IMR-90 (cell line): ENCODE results near the gene SESN1. TPM values are rescaled to one million over a fixed set of nuclear protein-coding genes. Genes with fewer than 3 reads are reported as not detected.

Experiments
- ATAC-seq: fragments of 200-7000 bp; cut with Tn5 transposase; 2 replicates; pipeline ENCODE4 v1.9.1; 2020; ENCODE audit warnings: low read depth, mild to moderate bottlenecking, moderate library complexity
- BruUV-seq: library from RNA; stranded (reverse); fragments of 400-500 nt; replicated peaks from 2 replicates; lab custom pipeline; 2021; lab: Mats Ljungman, UMichigan
- CTCF ChIA-PET: fragments of 300-600 bp; formaldehyde crosslinking; extraction: SDS; loops from one replicate; lab custom pipeline; 2021; ENCODE audit warnings: antibody characterized with exemption; lab: Yijun Ruan, JAX
- POLR2A ChIA-PET: fragments of 300-600 bp; sonication (Branson Sonifier 250); formaldehyde crosslinking; loops from one replicate; lab custom pipeline; 2022; ENCODE audit warnings: antibody characterized with exemption; ENCODE audit not compliant: unreplicated experiment; lab: Charles Lee
- DNase-seq: peaks from one replicate; pipeline ENCODE4 v3.0.0; 2013
- H2AFZ ChIP-seq: replicated peaks from 2 replicates; pipeline ENCODE3; 2013; ENCODE audit warnings: low read length, mild to moderate bottlenecking; ENCODE audit not compliant: poor library complexity
- H2AK5ac ChIP-seq: 2 replicates; pipeline ENCODE4 v1.6.1; 2013; ENCODE audit warnings: low read depth, low read length, inconsistent platforms
- H2AK9ac ChIP-seq: replicated peaks from 2 replicates; pipeline ENCODE3; 2013; ENCODE audit warnings: mild to moderate bottlenecking, low read depth, low read length, moderate library complexity; ENCODE audit not compliant: poor library complexity
- H2BK120ac ChIP-seq: 2 replicates; pipeline ENCODE4 v1.6.1; 2013; ENCODE audit warnings: low read depth, low read length, inconsistent platforms
- H2BK15ac ChIP-seq: 3 replicates; pipeline ENCODE4 v1.6.1; 2013; ENCODE audit warnings: low read depth, low read length, inconsistent platforms
- H2BK20ac ChIP-seq: 2 replicates; pipeline ENCODE4 v1.6.1; 2013; ENCODE audit warnings: low read depth, mild to moderate bottlenecking, inconsistent platforms, low read length, moderate library complexity
- H2BK5ac ChIP-seq: 2 replicates; pipeline ENCODE4 v1.6.1; 2013; ENCODE audit warnings: mild to moderate bottlenecking, low read depth, low read length, inconsistent platforms; ENCODE audit not compliant: poor library complexity, severe bottlenecking
- H3K14ac ChIP-seq: replicated peaks from 2 replicates; pipeline ENCODE4 v1.6.1; 2013; ENCODE audit warnings: low read depth, low read length, inconsistent platforms
- H3K18ac ChIP-seq: 2 replicates; pipeline ENCODE4 v1.6.1; 2013; ENCODE audit warnings: low read depth, low read length, control low read depth
- H3K23ac ChIP-seq: 2 replicates; pipeline ENCODE4 v1.6.1; 2013; ENCODE audit warnings: low read depth, low read length, inconsistent platforms
- H3K27ac ChIP-seq: 2 replicates; pipeline ENCODE4 v1.5.1; 2013; ENCODE audit warnings: mild to moderate bottlenecking, control low read depth, low read length; ENCODE audit not compliant: insufficient read depth
- H3K27me3 ChIP-seq: 2 replicates; pipeline ENCODE4 v1.6.1; 2013; ENCODE audit warnings: low read length; ENCODE audit not compliant: control insufficient read depth, insufficient read depth
- H3K36me3 ChIP-seq: 2 replicates; pipeline ENCODE4 v1.6.1; 2013; ENCODE audit warnings: low read length, mixed read lengths; ENCODE audit not compliant: control insufficient read depth, insufficient read depth
- H3K4ac ChIP-seq: 2 replicates; pipeline ENCODE4 v1.6.1; 2013; ENCODE audit warnings: low read depth, low read length, inconsistent platforms
- H3K4me1 ChIP-seq: 2 replicates; pipeline ENCODE4 v1.6.1; 2013; ENCODE audit warnings: low read length, mixed read lengths; ENCODE audit not compliant: control insufficient read depth, insufficient read depth
- H3K4me2 ChIP-seq: 2 replicates; pipeline ENCODE4 v1.6.1; 2013; ENCODE audit warnings: low read depth, mild to moderate bottlenecking, control low read depth, low read length, moderate library complexity
- H3K4me3 ChIP-seq: 2 replicates; pipeline ENCODE4 v1.5.1; 2013; ENCODE audit warnings: low read depth, mild to moderate bottlenecking, control low read depth, low read length, moderate library complexity; ENCODE audit not compliant: insufficient read depth
- H3K56ac ChIP-seq: 2 replicates; pipeline ENCODE4 v1.6.1; 2013; ENCODE audit warnings: low read length, inconsistent platforms; ENCODE audit not compliant: insufficient read depth; ENCODE audit errors: extremely low read depth
- H3K79me1 ChIP-seq, 2 experiments: 2 replicates each; pipeline ENCODE4 v1.6.1; 2013; ENCODE audit warnings: low read length in 2 of 2, inconsistent platforms in 1 of 2, low read depth in 1 of 2
- H3K9ac ChIP-seq: 2 replicates; pipeline ENCODE4 v1.6.1; 2013; ENCODE audit warnings: low read depth, low read length, control low read depth
- H3K9me1 ChIP-seq: 2 replicates; pipeline ENCODE4 v1.6.1; 2013; ENCODE audit warnings: low read length, inconsistent platforms; ENCODE audit not compliant: insufficient read depth
- H3K9me3 ChIP-seq: 2 replicates; pipeline ENCODE4 v1.6.1; 2013; ENCODE audit warnings: low read length; ENCODE audit not compliant: control insufficient read depth, insufficient read depth
- H4K20me1 ChIP-seq: 2 replicates; pipeline ENCODE4 v1.6.1; 2013; ENCODE audit warnings: low read length, inconsistent platforms; ENCODE audit not compliant: insufficient read depth
- H4K5ac ChIP-seq: 2 replicates; pipeline ENCODE4 v1.6.1; 2013; ENCODE audit warnings: mild to moderate bottlenecking, low read depth, low read length, control low read depth
- H4K8ac ChIP-seq, 2 experiments: 2 replicates each; pipeline ENCODE4 v1.6.1; 2013; ENCODE audit warnings: low read depth in 2 of 2, low read length in 2 of 2, control low read depth in 1 of 2, inconsistent platforms in 1 of 2
- H4K91ac ChIP-seq: 2 replicates; pipeline ENCODE4 v1.6.1; 2013; ENCODE audit warnings: low read depth, low read length, inconsistent platforms; ENCODE audit not compliant: insufficient read depth
- CTCF ChIP-seq: conservative IDR thresholded peaks from 2 replicates; pipeline ENCODE4 v1.5.1; 2012; ENCODE audit warnings: mild to moderate bottlenecking, low read depth, low read length, improper control_type of control experiment
- ELK1 ChIP-seq: fragments of 150-350 bp; IDR thresholded peaks from 2 replicates; pipeline ENCODE4 v1.6.1; 2016; ENCODE audit warnings: low read depth, mild to moderate bottlenecking, low read length, moderate library complexity, borderline replicate concordance
- FOS ChIP-seq: fragments of 150-350 bp; IDR thresholded peaks from 2 replicates; pipeline ENCODE4 v1.6.1; 2016; ENCODE audit warnings: low read depth, low read length
- MAZ ChIP-seq: IDR thresholded peaks from 2 replicates; pipeline ENCODE4 v1.6.1; 2012; ENCODE audit warnings: low read depth, mild to moderate bottlenecking, low read length, improper control_type of control experiment, moderate library complexity, borderline replicate concordance
- NFE2L2 ChIP-seq: fragments of 150-350 bp; IDR thresholded peaks from 2 replicates; pipeline ENCODE4 v1.6.1; 2016; ENCODE audit warnings: low read depth, mild to moderate bottlenecking, low read length
- RAD21 ChIP-seq: IDR thresholded peaks from 2 replicates; pipeline ENCODE4 v1.6.1; 2012; ENCODE audit warnings: low read length, improper control_type of control experiment
- dilution Hi-C: fragments of 300-500 bp; cut with HindIII; formaldehyde crosslinking; loops from one replicate; pipeline ENCODE4 v1.14.3; 2018; ENCODE audit warnings: low sequenced_read_pairs; ENCODE audit not compliant: unreplicated experiment
- in situ Hi-C: fragments of 300-500 bp; cut with MboI; formaldehyde crosslinking; loops from 3 replicates; pipeline ENCODE4 v1.14.3; 2019; ENCODE audit warnings: low sequenced_read_pairs, inconsistent platforms, mixed read lengths
- intact Hi-C: fragments of 100-400 bp; cut with micrococcal nuclease; formaldehyde crosslinking; loops from 2 replicates; pipeline ENCODE4 v1.10.0; 2022
- polyA plus RNA-seq, 3 experiments: library from polyadenylated mRNA; depleted of rRNA; stranded (reverse); fragments of >200 nt; gene quantifications; 2 replicates each; pipeline ENCODE4 v1.2.3, GENCODE V29; 2012; ENCODE audit warnings: low replicate concordance in 1 of 3
- total RNA-seq: library from RNA; depleted of rRNA; stranded (reverse); fragments of >200 nt; gene quantifications from 2 replicates; pipeline ENCODE4 v1.2.3, GENCODE V29; 2012

SESN1 gene
- total and polyA plus RNA-seq, 2 of the 4 experiments (the other 2 are of a cell fraction) = 9.7 to 16.7 TPM

- no peak overlapping the region for H2AFZ ChIP-seq
- no peak overlapping the region for H3K4ac ChIP-seq
- no peak overlapping the region for H2AK9ac ChIP-seq
- H3K56ac ChIP-seq = no peak overlapping the region
- no peak overlapping the region for H3K18ac ChIP-seq
- no peak overlapping the region for H3K23ac ChIP-seq
- H3K9me1 ChIP-seq = peaks cover 5% of the 10 kb centered on the region; the same call in 1 of the 2 replicates
- BruUV-seq = no TSS peak
- ChIA-PET POLR2A (no interaction called here), CTCF (interaction anchor here (0.6 kb wide), 1 partner anchor 186 kb away, joined by 5 read pairs; no protein-coding TSS in a partner anchor)
- H3K36me3 ChIP-seq = no peaks in the 10 kb centered on the region
- no peak overlapping the region for H2AK5ac ChIP-seq
- ATAC-seq (no peak), DNase-seq (no peak)
- intact Hi-C loops = loop anchor here (5.0 kb wide), 1 partner anchor 40 kb away; no protein-coding TSS in a partner anchor
- no peak overlapping the region for H3K4me2 ChIP-seq
- H4K8ac ChIP-seq = no peak overlapping the region
- no peak overlapping the region for H4K91ac ChIP-seq
- dilution Hi-C loops = loop anchor here (25.0 kb wide), 1 partner anchor 515 kb away; no protein-coding TSS in a partner anchor
- in situ Hi-C loops = no loop called here
- no peaks in the 10 kb centered on the region for H3K27me3 ChIP-seq
- TF ChIP-seq ELK1 (no peak), CTCF (no peak), RAD21 (no peak), NFE2L2 (no peak), MAZ (no peak), FOS (no peak)
- H2BK15ac ChIP-seq = no peak overlapping the region
- no peaks in the 10 kb centered on the region for H3K9me3 ChIP-seq
- H2BK20ac ChIP-seq = no peak overlapping the region
- no peak overlapping the region for H2BK120ac ChIP-seq
- no peak overlapping the region for H3K27ac ChIP-seq
- no peak overlapping the region for H3K9ac ChIP-seq
- no peak overlapping the region for H4K5ac ChIP-seq
- peaks cover 4 to 5% of the 10 kb centered on the region in 2 experiments; a peak in 1 of 4 replicates for H3K79me1 ChIP-seq
- no peak overlapping the region for H2BK5ac ChIP-seq
- peaks cover 1% of the 10 kb centered on the region; the same call in 1 of the 2 replicates for H3K4me1 ChIP-seq
- no peak overlapping the region for H3K14ac ChIP-seq
- H3K4me3 ChIP-seq = no peak overlapping the region
- no peaks in the 10 kb centered on the region for H4K20me1 ChIP-seq
These were observed 42.5 kb downstream of the SESN1 start for GRCh38 chr6:109052018-109052651.
